IPS-20b (cell line): ENCODE measurements around the gene SERPINH1.

Source experiments
- H3K27ac ChIP-seq: one replicate; pipeline ENCODE4 v1.5.1; 2013; ENCODE audit warnings: low read length
- H3K27me3 ChIP-seq: 2 replicates; pipeline ENCODE4 v1.6.1; 2013; ENCODE audit warnings: mild to moderate bottlenecking, low read length, inconsistent platforms; ENCODE audit not compliant: insufficient read depth
- H3K36me3 ChIP-seq: 2 replicates; pipeline ENCODE4 v1.6.1; 2013; ENCODE audit warnings: low read depth, mild to moderate bottlenecking, inconsistent platforms, low read length, moderate library complexity; ENCODE audit not compliant: insufficient read depth
- H3K4me1 ChIP-seq: 2 replicates; pipeline ENCODE4 v1.6.1; 2013; ENCODE audit warnings: mild to moderate bottlenecking, control low read depth, inconsistent platforms, low read length, moderate library complexity; ENCODE audit not compliant: insufficient read depth
- H3K4me3 ChIP-seq: 2 replicates; pipeline ENCODE4 v1.5.1; 2013; ENCODE audit warnings: mild to moderate bottlenecking, low read length, inconsistent platforms
- H3K9ac ChIP-seq: 2 replicates; pipeline ENCODE4 v1.6.1; 2013; ENCODE audit warnings: low read depth, mild to moderate bottlenecking, inconsistent platforms, low read length, moderate library complexity
- H3K9me3 ChIP-seq: 2 replicates; pipeline ENCODE4 v1.6.1; 2013; ENCODE audit warnings: mild to moderate bottlenecking, low read depth, low read length, inconsistent platforms; ENCODE audit not compliant: insufficient read depth

SERPINH1 gene

GRCh38 chr11:75570559-75571139 lies 8.6 kb downstream of the SERPINH1 start:
- Histone ChIP-seq H3K4me1 (peaks cover 5% of the 10 kb centered on the region; the same call in 1 of the 2 replicates), H3K36me3 (peaks cover 83% of the 10 kb centered on the region), H3K9ac (no peak overlapping the region), H3K27ac (no peak overlapping the region), H3K9me3 (no peaks in the 10 kb centered on the region), H3K4me3 (no peak overlapping the region), H3K27me3 (no peaks in the 10 kb centered on the region)

- Histone ChIP-seq H3K36me3 (peaks cover 73% of the 10 kb centered on the region), H3K9me3 (no peaks in the 10 kb centered on the region), H3K27me3 (no peaks in the 10 kb centered on the region), H3K27ac (no peak overlapping the region), H3K4me1 (no peaks in the 10 kb centered on the region), H3K9ac (no peak overlapping the region), H3K4me3 (no peak overlapping the region)
These were observed 9.6 kb downstream of the SERPINH1 start for GRCh38 chr11:75571625-75572024.

- no peak overlapping the region for H3K27ac ChIP-seq
- no peaks in the 10 kb centered on the region for H3K27me3 ChIP-seq
- H3K9me3 ChIP-seq, result no peaks in the 10 kb centered on the region
- H3K9ac ChIP-seq, result no peak overlapping the region
- no peaks in the 10 kb centered on the region for H3K4me1 ChIP-seq
- peaks cover 62% of the 10 kb centered on the region for H3K36me3 ChIP-seq
- H3K4me3 ChIP-seq, result no peak overlapping the region
These were observed 10.7 kb downstream of the SERPINH1 start for GRCh38 chr11:75572744-75573143.

- peaks cover 41% of the 10 kb centered on the region for H3K36me3 ChIP-seq
- H3K9ac ChIP-seq, result no peak overlapping the region
- no peaks in the 10 kb centered on the region for H3K9me3 ChIP-seq
- H3K27me3 ChIP-seq, result no peaks in the 10 kb centered on the region
- H3K4me3 ChIP-seq, result no peak overlapping the region
- H3K4me1 ChIP-seq, result no peaks in the 10 kb centered on the region
- no peak overlapping the region for H3K27ac ChIP-seq
These were observed 12.9 kb downstream of the SERPINH1 start for GRCh38 chr11:75574698-75575602.

- Histone ChIP-seq H3K4me1 (no peaks in the 10 kb centered on the region), H3K9me3 (no peaks in the 10 kb centered on the region), H3K4me3 (no peak overlapping the region), H3K27me3 (no peaks in the 10 kb centered on the region), H3K9ac (no peak overlapping the region), H3K36me3 (peaks cover 30% of the 10 kb centered on the region), H3K27ac (no peak overlapping the region)
These were observed 14.0 kb downstream of the SERPINH1 start for GRCh38 chr11:75576017-75576416.

- H3K27ac ChIP-seq, result no peak overlapping the region
- H3K4me3 ChIP-seq, result no peak overlapping the region
- peaks cover 25% of the 10 kb centered on the region for H3K36me3 ChIP-seq
- H3K4me1 ChIP-seq, result no peaks in the 10 kb centered on the region
- H3K9me3 ChIP-seq, result no peaks in the 10 kb centered on the region
- H3K27me3 ChIP-seq, result no peaks in the 10 kb centered on the region
- H3K9ac ChIP-seq, result no peak overlapping the region
These were observed 14.5 kb downstream of the SERPINH1 start for GRCh38 chr11:75576499-75576918.

- no peak overlapping the region for H3K9ac ChIP-seq
- H3K4me3 ChIP-seq, result no peak overlapping the region
- no peaks in the 10 kb centered on the region for H3K27me3 ChIP-seq
- H3K9me3 ChIP-seq, result no peaks in the 10 kb centered on the region
- H3K36me3 ChIP-seq, result peaks cover 18% of the 10 kb centered on the region
- no peaks in the 10 kb centered on the region for H3K4me1 ChIP-seq
- no peak overlapping the region for H3K27ac ChIP-seq
These were observed 15.2 kb downstream of the SERPINH1 start for GRCh38 chr11:75577207-75577606.

- Histone ChIP-seq H3K9me3 (no peaks in the 10 kb centered on the region), H3K27ac (no peak overlapping the region), H3K4me3 (no peak overlapping the region), H3K27me3 (no peaks in the 10 kb centered on the region), H3K9ac (no peak overlapping the region), H3K36me3 (peaks cover under 1% of the 10 kb centered on the region; the same call in 1 of the 2 replicates), H3K4me1 (peaks cover 5% of the 10 kb centered on the region; the same call in 1 of the 2 replicates)
These were observed 16.9 kb downstream of the SERPINH1 start for GRCh38 chr11:75578977-75579376.

- H3K27ac ChIP-seq, result no peak overlapping the region
- H3K27me3 ChIP-seq, result no peaks in the 10 kb centered on the region
- H3K9me3 ChIP-seq, result no peaks in the 10 kb centered on the region
- no peak overlapping the region for H3K4me3 ChIP-seq
- H3K36me3 ChIP-seq, result no peaks in the 10 kb centered on the region
- H3K4me1 ChIP-seq, result peaks cover 11% of the 10 kb centered on the region; the same call in 1 of the 2 replicates
- no peak overlapping the region for H3K9ac ChIP-seq
These were observed 17.8 kb downstream of the SERPINH1 start for GRCh38 chr11:75579841-75580240.

- peak overlapping the region; percentile 79 for H3K4me3 ChIP-seq
- H3K27ac ChIP-seq, result no peak overlapping the region
- peak overlapping the region; percentile 86; the same call in 1 of the 2 replicates for H3K9ac ChIP-seq
- H3K36me3 ChIP-seq, result no peaks in the 10 kb centered on the region
- peaks cover 11% of the 10 kb centered on the region; the same call in 1 of the 2 replicates for H3K4me1 ChIP-seq
- no peaks in the 10 kb centered on the region for H3K9me3 ChIP-seq
- H3K27me3 ChIP-seq, result no peaks in the 10 kb centered on the region
These were observed 20.4 kb downstream of the SERPINH1 start for GRCh38 chr11:75582506-75582894.

GRCh38 chr11:75582895-75583717 lies 21.1 kb downstream of the SERPINH1 start:
- peaks cover 11% of the 10 kb centered on the region; the same call in 1 of the 2 replicates for H3K4me1 ChIP-seq
- no peaks in the 10 kb centered on the region for H3K27me3 ChIP-seq
- H3K9me3 ChIP-seq, result no peaks in the 10 kb centered on the region
- H3K4me3 ChIP-seq, result peak overlapping the region; percentile 79
- no peaks in the 10 kb centered on the region for H3K36me3 ChIP-seq
- H3K27ac ChIP-seq, result peak overlapping the region; percentile 80
- H3K9ac ChIP-seq, result peak overlapping the region; percentile 86
